GM21723 (cell line): Measurements from ENCODE around the gene RRH.
"Not testable (repeated sequence)": the region's sequence is repeated elsewhere in the genome, so short reads cannot be mapped to it uniquely, and the experiment has no call there.

Experiments
- ATAC-seq: cut with Tn5 transposase; IDR thresholded peaks from one replicate; pipeline ENCODE4 v1.9.1; 2021; ENCODE audit warnings: mild to moderate bottlenecking, moderate library complexity; ENCODE audit not compliant: unreplicated experiment

Gene RRH

GRCh38 chr4:109836985-109837384 is 9.2 kb downstream of the RRH start:
- ATAC-seq = no peak

- ATAC-seq = no peak
These were observed 18.8 kb downstream of the RRH start for GRCh38 chr4:109846395-109847098.

GRCh38 chr4:109847896-109848442 is 20.2 kb downstream of the RRH start, which contains the start of gene LRIT3:
LRIT3 (plus strand) TSS chr4:109848107; CDS start chr4:109848202, 95 bp downstream.
- no peak for ATAC-seq

- ATAC-seq = no peak
These were observed 20.7 kb downstream of the RRH start for GRCh38 chr4:109848501-109848900.

GRCh38 chr4:109850601-109851000 is 22.8 kb downstream of the RRH start:
- ATAC-seq = no peak

- ATAC-seq = not testable (repeated sequence)
These were observed 31.9 kb downstream of the RRH start for GRCh38 chr4:109859426-109860300.

GRCh38 chr4:109861271-109861670 is 33.5 kb downstream of the RRH start:
- ATAC-seq = no peak

GRCh38 chr4:109861916-109862511 is 34.2 kb downstream of the RRH start:
- no peak for ATAC-seq

- no peak for ATAC-seq
These were observed 36.4 kb downstream of the RRH start for GRCh38 chr4:109864134-109864533.

GRCh38 chr4:109870061-109870460 is 42.3 kb downstream of the RRH start:
- ATAC-seq = no peak

- no peak for ATAC-seq
These were observed 44.3 kb downstream of the RRH start for GRCh38 chr4:109872065-109872464.

GRCh38 chr4:109872950-109873656 is 45.3 kb downstream of the RRH start:
- no peak for ATAC-seq

- ATAC-seq = no peak
These were observed 46.2 kb downstream of the RRH start for GRCh38 chr4:109873791-109874514.

- no peak for ATAC-seq
These were observed 47.3 kb downstream of the RRH start for GRCh38 chr4:109875106-109875505.

- ATAC-seq = not testable (repeated sequence)
These were observed 47.8 kb downstream of the RRH start for GRCh38 chr4:109875553-109875952.

GRCh38 chr4:109876634-109877265 is 49.0 kb downstream of the RRH start:
- no peak for ATAC-seq

GRCh38 chr4:109877400-109877799 is 49.6 kb downstream of the RRH start:
- peak; percentile 92 for ATAC-seq

- no peak for ATAC-seq
These were observed 50.6 kb downstream of the RRH start for GRCh38 chr4:109878355-109878754.

GRCh38 chr4:109879081-109879480 is 51.3 kb downstream of the RRH start:
- no peak for ATAC-seq
